Measurements from ENCODE around the gene CNTN4. TPM values are rescaled to one million over a fixed set of nuclear protein-coding genes. Genes with fewer than 3 reads are reported as not detected.

The CNTN4 gene
- total RNA-seq, 4 donors from 2014 or later = 2.6 to 91.2 (median 13.2) TPM

- intact Hi-C loops (cut with DNase I; ENCODE audit: low total_unique reads) = no loop called here
- H3K27ac ChIP-seq = no peak overlapping the region
- TF ChIP-seq CTCF (IDR thresholded peaks at IDR 0.05) = no peak
- no peak for TF ChIP-seq POLR2A (IDR thresholded peaks at IDR 0.05)
Observed at GRCh38 chr3:2372306-2372705, 273.6 kb downstream of the CNTN4 start.

GRCh38 chr3:2375376-2375775, 276.7 kb downstream of the CNTN4 start:
- DNase-seq = no peak
- TF ChIP-seq CTCF (IDR thresholded peaks at IDR 0.05) (no peak), POLR2A (IDR thresholded peaks at IDR 0.05) (no peak)
- H3K4me3 ChIP-seq = no peak overlapping the region
- no peaks in the 10 kb centered on the region for H3K36me3 ChIP-seq
- no peaks in the 10 kb centered on the region for H3K4me1 ChIP-seq
- intact Hi-C loops (cut with DNase I; ENCODE audit: low total_unique reads) = no loop called here
- H3K27ac ChIP-seq = no peak overlapping the region
- no peaks in the 10 kb centered on the region for H3K9me3 ChIP-seq
- H3K27me3 ChIP-seq = no peaks in the 10 kb centered on the region

More at GRCh38 chr3:2372306-2372705, 273.6 kb downstream of the CNTN4 start:
- Histone ChIP-seq H3K4me3 (no peak overlapping the region), H3K27me3 (no peaks in the 10 kb centered on the region), H3K4me1 (no peaks in the 10 kb centered on the region), H3K9me3 (no peaks in the 10 kb centered on the region), H3K36me3 (no peaks in the 10 kb centered on the region)
- DNase-seq = no peak

- DNase-seq = no peak
- no peaks in the 10 kb centered on the region for H3K4me1 ChIP-seq
- H3K4me3 ChIP-seq = no peak overlapping the region
- H3K27ac ChIP-seq = no peak overlapping the region
- no peaks in the 10 kb centered on the region for H3K36me3 ChIP-seq
- H3K27me3 ChIP-seq = no peaks in the 10 kb centered on the region
- TF ChIP-seq CTCF (IDR thresholded peaks at IDR 0.05) (no peak), POLR2A (IDR thresholded peaks at IDR 0.05) (no peak)
- intact Hi-C loops (cut with DNase I; ENCODE audit: low total_unique reads) = no loop called here
- H3K9me3 ChIP-seq = no peaks in the 10 kb centered on the region
Observed at GRCh38 chr3:2377281-2377680, 278.6 kb downstream of the CNTN4 start.

- Histone ChIP-seq H3K27me3 (no peaks in the 10 kb centered on the region), H3K4me3 (no peak overlapping the region), H3K4me1 (no peaks in the 10 kb centered on the region), H3K36me3 (no peaks in the 10 kb centered on the region), H3K9me3 (no peaks in the 10 kb centered on the region), H3K27ac (no peak overlapping the region)
- no peak for DNase-seq
- intact Hi-C loops (cut with DNase I; ENCODE audit: low total_unique reads) = no loop called here
- TF ChIP-seq CTCF (IDR thresholded peaks at IDR 0.05) = no peak
- no peak for TF ChIP-seq POLR2A (IDR thresholded peaks at IDR 0.05)
Observed at GRCh38 chr3:2390926-2391532, 292.4 kb downstream of the CNTN4 start.

- no peaks in the 10 kb centered on the region for H3K4me1 ChIP-seq
- DNase-seq = no peak
- no peaks in the 10 kb centered on the region for H3K9me3 ChIP-seq
- intact Hi-C loops (cut with DNase I; ENCODE audit: low total_unique reads) = no loop called here
- H3K27me3 ChIP-seq = no peaks in the 10 kb centered on the region
- H3K36me3 ChIP-seq = no peaks in the 10 kb centered on the region
- TF ChIP-seq CTCF (IDR thresholded peaks at IDR 0.05) (no peak), POLR2A (IDR thresholded peaks at IDR 0.05) (no peak)
- H3K4me3 ChIP-seq = no peak overlapping the region
- no peak overlapping the region for H3K27ac ChIP-seq
Observed at GRCh38 chr3:2391896-2392295, 293.2 kb downstream of the CNTN4 start.
